NCI-H510A treated with DMSO at 0.1 percent for 48 hours (cell line): ENCODE measurements around the gene AAR2.

Experiments
- DNase-seq: peaks from one replicate; lab custom pipeline; 2025; lab: John Stamatoyannopoulos, UW

Gene AAR2

GRCh38 chr20:36260316-36260715 lies 24.0 kb downstream of the AAR2 start:
- DNase-seq = no peak

GRCh38 chr20:36261389-36262105 lies 25.3 kb downstream of the AAR2 start:
- no peak for DNase-seq

GRCh38 chr20:36262440-36262839 lies 26.2 kb downstream of the AAR2 start:
- DNase-seq = no peak

GRCh38 chr20:36264426-36265246 lies 28.4 kb downstream of the AAR2 start:
- no peak for DNase-seq

- DNase-seq = no peak
These were observed 29.9 kb downstream of the AAR2 start for GRCh38 chr20:36266189-36266588.

GRCh38 chr20:36267605-36268381 lies 31.5 kb downstream of the AAR2 start:
- DNase-seq = no peak

GRCh38 chr20:36268440-36269342 lies 32.4 kb downstream of the AAR2 start:
- DNase-seq = no peak

GRCh38 chr20:36269507-36269906 lies 33.2 kb downstream of the AAR2 start:
- no peak for DNase-seq

- DNase-seq = no peak
These were observed 34.7 kb downstream of the AAR2 start for GRCh38 chr20:36270744-36271638.

GRCh38 chr20:36271639-36272546 lies 35.6 kb downstream of the AAR2 start:
- DNase-seq = no peak

GRCh38 chr20:36272547-36273220 lies 36.4 kb downstream of the AAR2 start:
- DNase-seq = no peak

- DNase-seq = no peak
These were observed 37.3 kb downstream of the AAR2 start for GRCh38 chr20:36273414-36274180.

- DNase-seq = no peak
These were observed 38.0 kb downstream of the AAR2 start for GRCh38 chr20:36274181-36274841.

- DNase-seq = no peak
These were observed 38.7 kb downstream of the AAR2 start for GRCh38 chr20:36275011-36275410.

- DNase-seq = no peak
These were observed 39.3 kb downstream of the AAR2 start for GRCh38 chr20:36275441-36276189.

GRCh38 chr20:36277546-36277945 lies 41.3 kb downstream of the AAR2 start:
- no peak for DNase-seq

- no peak for DNase-seq
These were observed 43.1 kb downstream of the AAR2 start for GRCh38 chr20:36279362-36279761.
